Lower leg skin (tissue), 4 donors: ENCODE results near the gene TRPM3. TPM values are rescaled to one million over a fixed set of nuclear protein-coding genes. Genes with fewer than 3 reads are reported as not detected.

Source experiments
- DNase-seq, 2 donors: peaks; one replicate each; pipeline ENCODE4 v3.0.0-alpha.2; 2019; ENCODE audit warnings: low spot score in 2 of 2
- H3K4me3 ChIP-seq: fragments of 200-600 bp; sonication (generic); 2 replicates; pipeline ENCODE4 v1.5.1; 2017; ENCODE audit warnings: mild to moderate bottlenecking, low read depth; ENCODE audit not compliant: poor library complexity, severe bottlenecking
- CTCF ChIP-seq, 3 donors: fragments of 450-650 bp; IDR thresholded peaks; one replicate each; pipeline ENCODE4 v1.5.1; 2016; ENCODE audit warnings: antibody characterized with exemption in 3 of 3, mild to moderate bottlenecking in 3 of 3, moderate library complexity in 2 of 3
- POLR2A ChIP-seq, 2 donors: fragments of 450-650 bp; IDR thresholded peaks; one replicate each; pipeline ENCODE4 v1.6.1; 2016 to 2017; ENCODE audit warnings: antibody characterized with exemption in 2 of 2, mild to moderate bottlenecking in 1 of 2, moderate library complexity in 1 of 2
- WGBS, 2 donors: methylation state at CpG; one replicate each; pipeline ENCODE4 v1.1.5; 2018; 5-methylcytosine and 5-hydroxymethylcytosine counted together
- intact Hi-C: fragments of 100-400 bp; cut with DNase I; formaldehyde crosslinking; loops from one replicate; pipeline ENCODE4 v1.15.0; 2023; ENCODE audit warnings: low total_unique reads
- total RNA-seq, 4 donors: library from RNA; depleted of rRNA; stranded (reverse); fragments of >200 nt; gene quantifications; one replicate each; pipeline ENCODE4 v1.1.0, GENCODE V29; 2016

TRPM3 gene
- total RNA-seq, 4 donors from 2014 or later: 0.10 to 0.29 TPM; not detected in 2

GRCh38 chr9:70683841-70684240, 437.6 kb downstream of the TRPM3 start:
- intact Hi-C loops: no loop called here
- WGBS, 2 donors: 48 to 54% methylated on average over 2 of the region's 2 CpGs
- no peak for DNase-seq
- H3K4me3 ChIP-seq: no peak overlapping the region
- no peak for TF ChIP-seq POLR2A (IDR thresholded peaks at IDR 0.05)
- TF ChIP-seq CTCF (IDR thresholded peaks at IDR 0.05): no peak

- TF ChIP-seq POLR2A (IDR thresholded peaks at IDR 0.05) (no peak), CTCF (IDR thresholded peaks at IDR 0.05) (no peak)
- DNase-seq: no peak
- no peak overlapping the region for H3K4me3 ChIP-seq
- intact Hi-C loops: no loop called here
Measured at GRCh38 chr9:70682298-70682697, 439.1 kb downstream of the TRPM3 start.

GRCh38 chr9:70679845-70680244, 441.6 kb downstream of the TRPM3 start:
- DNase-seq: no peak
- 89 to 93% methylated on average over 4 of the region's 4 CpGs for WGBS, 2 donors

GRCh38 chr9:70678153-70678552, 443.3 kb downstream of the TRPM3 start:
- DNase-seq: no peak
- H3K4me3 ChIP-seq: no peak overlapping the region
- TF ChIP-seq POLR2A (IDR thresholded peaks at IDR 0.05) (no peak), CTCF (IDR thresholded peaks at IDR 0.05) (no peak)
- 85 to 88% methylated on average over 4 of the region's 4 CpGs for WGBS, 2 donors
- intact Hi-C loops: no loop called here

More at GRCh38 chr9:70679845-70680244, 441.6 kb downstream of the TRPM3 start:
- no peak overlapping the region for H3K4me3 ChIP-seq
- intact Hi-C loops: no loop called here
- no peak for TF ChIP-seq CTCF (IDR thresholded peaks at IDR 0.05)
- no peak for TF ChIP-seq POLR2A (IDR thresholded peaks at IDR 0.05)

GRCh38 chr9:70677055-70677735, 444.2 kb downstream of the TRPM3 start:
- DNase-seq: no peak
- TF ChIP-seq CTCF (IDR thresholded peaks at IDR 0.05) (no peak), POLR2A (IDR thresholded peaks at IDR 0.05) (no peak)
- 78 to 79% methylated on average over 5 of the region's 5 CpGs for WGBS, 2 donors
- intact Hi-C loops: no loop called here
- H3K4me3 ChIP-seq: no peak overlapping the region

GRCh38 chr9:70675868-70676370, 445.5 kb downstream of the TRPM3 start:
- no peak overlapping the region for H3K4me3 ChIP-seq
- intact Hi-C loops: no loop called here
- TF ChIP-seq POLR2A (IDR thresholded peaks at IDR 0.05) (no peak), CTCF (IDR thresholded peaks at IDR 0.05) (no peak)
- DNase-seq: no peak
- WGBS, 2 donors: 86 to 87% methylated on average over 1 of the region's 1 CpG
